Measurements from ENCODE around the gene COL5A1.
"Not testable (repeated sequence)": the region's sequence is repeated elsewhere in the genome, so short reads cannot be mapped to it uniquely, and the experiment has no call there.

COL5A1 gene

DNA sequence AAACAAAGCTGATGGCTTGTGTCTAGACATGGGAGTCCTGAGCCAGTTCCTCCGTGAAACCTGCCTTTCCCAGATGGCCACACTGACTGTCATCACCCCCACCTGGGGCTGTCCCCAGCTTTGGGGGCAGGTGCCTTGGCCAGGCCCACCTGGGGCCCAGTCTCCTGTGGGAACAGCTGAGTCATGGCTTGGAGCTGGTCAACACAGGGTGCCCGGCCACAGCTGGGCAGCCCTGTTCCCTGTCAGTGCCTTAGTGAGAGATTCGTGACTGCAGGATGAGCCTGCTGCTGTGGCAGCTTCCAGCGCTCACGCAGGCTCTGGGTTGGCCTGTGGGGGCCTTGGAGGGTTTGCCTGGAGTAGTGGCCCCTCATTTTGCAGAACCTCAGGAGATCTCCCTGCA lies 56.5 kb downstream of the COL5A1 start:
- DNase-seq (ENCODE audit: extremely low read depth, low read depth): no peak
- TF ChIP-seq, protein P1, sequence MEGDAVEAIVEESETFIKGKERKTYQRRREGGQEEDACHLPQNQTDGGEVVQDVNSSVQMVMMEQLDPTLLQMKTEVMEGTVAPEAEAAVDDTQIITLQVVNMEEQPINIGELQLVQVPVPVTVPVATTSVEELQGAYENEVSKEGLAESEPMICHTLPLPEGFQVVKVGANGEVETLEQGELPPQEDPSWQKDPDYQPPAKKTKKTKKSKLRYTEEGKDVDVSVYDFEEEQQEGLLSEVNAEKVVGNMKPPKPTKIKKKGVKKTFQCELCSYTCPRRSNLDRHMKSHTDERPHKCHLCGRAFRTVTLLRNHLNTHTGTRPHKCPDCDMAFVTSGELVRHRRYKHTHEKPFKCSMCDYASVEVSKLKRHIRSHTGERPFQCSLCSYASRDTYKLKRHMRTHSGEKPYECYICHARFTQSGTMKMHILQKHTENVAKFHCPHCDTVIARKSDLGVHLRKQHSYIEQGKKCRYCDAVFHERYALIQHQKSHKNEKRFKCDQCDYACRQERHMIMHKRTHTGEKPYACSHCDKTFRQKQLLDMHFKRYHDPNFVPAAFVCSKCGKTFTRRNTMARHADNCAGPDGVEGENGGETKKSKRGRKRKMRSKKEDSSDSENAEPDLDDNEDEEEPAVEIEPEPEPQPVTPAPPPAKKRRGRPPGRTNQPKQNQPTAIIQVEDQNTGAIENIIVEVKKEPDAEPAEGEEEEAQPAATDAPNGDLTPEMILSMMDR (IDR thresholded peaks at IDR 0.05; ENCODE audit: low read depth, low read length): no peak

DNA sequence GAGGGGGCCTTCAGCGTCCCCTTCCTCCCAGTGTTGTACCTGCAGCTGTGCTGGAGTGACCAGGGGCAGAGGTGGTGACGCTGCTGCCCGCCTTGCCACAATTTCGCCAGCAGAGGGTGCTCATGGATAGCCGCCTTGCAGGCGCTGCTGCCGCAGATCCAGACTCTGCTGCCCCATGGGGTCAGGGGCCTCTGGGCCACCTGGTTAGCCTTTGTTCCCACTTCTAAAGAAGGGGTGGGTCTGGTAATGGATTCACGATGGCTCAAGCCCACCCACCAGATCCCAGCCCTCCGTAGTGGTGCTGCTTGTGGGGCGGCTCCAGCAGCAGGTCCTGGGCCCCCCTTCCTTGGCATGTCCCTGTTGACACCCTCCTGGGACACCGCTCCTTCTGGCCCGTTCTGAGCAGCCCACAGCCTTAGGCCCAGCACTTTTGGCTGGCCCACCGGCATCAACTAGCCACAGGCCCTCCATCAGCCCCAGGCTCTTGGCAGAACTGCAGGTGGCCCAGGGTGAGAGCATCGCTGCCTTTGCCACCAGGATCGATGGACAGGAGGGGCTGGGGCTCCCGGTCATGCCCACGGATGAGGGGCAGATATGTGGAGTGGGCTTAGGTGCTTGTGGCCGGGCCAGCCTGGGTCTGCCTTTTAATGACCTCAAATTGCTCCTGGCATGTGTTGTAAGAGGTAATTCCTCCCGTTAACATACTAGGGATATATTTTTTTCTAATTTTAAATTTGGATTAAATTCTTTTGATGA lies 57.2 kb downstream of the COL5A1 start:
- DNase-seq (ENCODE audit: extremely low read depth, low read depth): no peak
- TF ChIP-seq, protein P1 (IDR thresholded peaks at IDR 0.05; ENCODE audit: low read depth, low read length): peak; percentile 76

DNA sequence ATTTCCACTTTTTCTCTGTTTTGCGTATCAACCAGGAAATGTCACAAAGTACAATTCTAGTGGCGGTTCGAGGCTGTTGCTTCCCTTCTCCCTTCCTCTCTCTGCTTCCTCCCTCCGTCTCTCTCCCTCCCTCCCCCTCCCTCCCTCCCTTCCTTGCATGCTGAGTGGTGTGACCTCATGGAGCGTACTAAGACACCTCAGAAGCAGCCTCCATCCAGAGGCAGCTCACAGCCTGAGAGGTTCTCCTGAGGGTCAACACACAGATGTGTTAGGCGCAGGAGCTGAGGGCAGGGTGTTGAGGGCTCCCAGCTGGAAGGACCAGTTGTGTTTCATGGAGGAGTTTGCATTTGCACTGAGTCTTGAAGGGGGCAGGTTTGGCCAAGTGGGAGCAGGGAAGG lies 57.7 kb downstream of the COL5A1 start:
- no peak for DNase-seq (ENCODE audit: extremely low read depth, low read depth)
- TF ChIP-seq, protein P1 (IDR thresholded peaks at IDR 0.05; ENCODE audit: low read depth, low read length): no peak

DNA sequence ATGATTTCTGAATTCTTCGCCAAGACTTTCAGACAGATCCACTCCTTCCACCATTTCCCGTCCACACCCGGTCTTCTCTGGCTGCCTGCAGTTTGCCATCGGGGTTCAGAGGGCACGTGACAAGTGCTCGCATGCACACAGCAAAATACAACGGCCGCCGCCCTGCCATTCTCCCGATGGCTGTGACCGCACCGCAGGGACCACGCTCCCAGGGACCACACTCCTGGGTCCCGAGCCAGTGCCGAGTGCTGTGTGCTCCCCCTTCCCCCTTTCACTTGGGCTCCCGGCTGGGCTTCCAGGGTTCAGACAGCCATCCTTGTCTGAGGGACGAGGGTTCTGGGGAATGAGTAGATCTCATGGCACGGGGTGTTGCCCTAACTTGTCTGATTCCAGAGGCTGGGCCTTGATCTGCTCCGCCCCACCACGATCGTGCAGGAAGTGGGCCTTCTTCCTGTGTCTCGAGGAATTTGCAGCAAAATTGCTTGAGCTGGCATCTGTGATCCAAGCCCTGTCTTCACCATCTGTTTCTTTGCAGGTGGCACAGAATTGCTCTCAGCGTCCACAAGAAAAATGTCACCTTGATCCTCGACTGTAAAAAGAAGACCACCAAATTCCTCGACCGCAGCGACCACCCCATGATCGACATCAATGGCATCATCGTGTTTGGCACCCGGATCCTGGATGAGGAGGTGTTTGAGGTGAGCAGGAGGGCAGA lies 59.2 kb downstream of the COL5A1 start:
- TF ChIP-seq, protein P1 (IDR thresholded peaks at IDR 0.05; ENCODE audit: low read depth, low read length): no peak
- DNase-seq (ENCODE audit: extremely low read depth, low read depth): no peak

DNA sequence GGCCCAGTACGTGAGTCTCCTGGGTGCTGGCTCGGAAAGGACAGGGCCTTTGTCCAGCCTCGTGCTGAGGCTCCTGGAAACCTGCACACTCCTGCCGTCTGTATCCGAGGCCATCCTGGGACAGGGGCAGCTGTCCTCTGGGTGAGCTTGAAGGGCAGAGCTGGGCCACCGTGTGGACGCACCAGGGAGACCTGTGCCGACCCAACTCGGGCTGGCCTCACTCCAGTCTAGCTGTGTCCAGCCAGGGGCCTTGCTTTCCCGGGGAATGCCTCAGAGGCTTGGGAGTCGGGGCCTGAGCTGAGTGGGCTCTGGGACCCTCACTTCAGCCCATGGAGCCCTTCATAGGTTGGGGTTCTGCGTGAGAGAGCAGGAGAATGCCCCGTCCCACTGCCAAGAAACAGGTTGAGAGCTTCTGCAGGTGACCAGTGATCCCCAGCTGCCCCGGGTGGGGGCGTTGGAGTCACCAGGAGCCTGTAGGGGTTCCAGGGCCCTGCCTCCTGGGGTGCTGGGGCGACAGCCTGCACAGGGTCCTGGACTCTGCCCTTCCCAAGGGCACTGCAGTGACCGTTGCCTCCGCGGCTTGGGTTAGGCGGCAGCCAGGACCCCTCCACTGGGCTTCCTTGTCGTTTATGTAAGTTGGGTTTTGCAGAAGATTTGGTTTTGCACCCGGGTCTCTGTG lies 60.1 kb downstream of the COL5A1 start:
- DNase-seq (ENCODE audit: extremely low read depth, low read depth): no peak
- TF ChIP-seq, protein P1 (IDR thresholded peaks at IDR 0.05; ENCODE audit: low read depth, low read length): no peak

DNA sequence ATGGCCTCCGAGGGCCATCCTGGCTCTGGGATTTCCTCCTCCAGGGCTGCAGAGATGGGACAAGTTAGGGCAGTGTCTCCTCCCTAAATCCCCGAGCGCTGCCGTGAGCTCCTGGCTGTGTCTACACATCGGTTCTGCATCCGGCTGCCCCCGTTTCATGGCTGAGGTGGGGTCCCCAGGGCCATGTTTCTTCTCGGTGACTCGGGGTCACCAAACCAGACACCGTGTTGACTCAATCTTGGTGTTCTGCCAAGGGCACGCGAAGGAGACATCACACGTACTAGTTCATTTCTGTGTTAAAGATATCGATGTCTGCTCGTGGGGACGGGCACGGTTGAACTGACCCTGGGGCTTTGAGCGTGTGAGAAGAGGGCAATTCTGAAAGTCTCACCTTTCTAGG lies 60.7 kb downstream of the COL5A1 start:
- no peak for DNase-seq (ENCODE audit: extremely low read depth, low read depth)

DNA sequence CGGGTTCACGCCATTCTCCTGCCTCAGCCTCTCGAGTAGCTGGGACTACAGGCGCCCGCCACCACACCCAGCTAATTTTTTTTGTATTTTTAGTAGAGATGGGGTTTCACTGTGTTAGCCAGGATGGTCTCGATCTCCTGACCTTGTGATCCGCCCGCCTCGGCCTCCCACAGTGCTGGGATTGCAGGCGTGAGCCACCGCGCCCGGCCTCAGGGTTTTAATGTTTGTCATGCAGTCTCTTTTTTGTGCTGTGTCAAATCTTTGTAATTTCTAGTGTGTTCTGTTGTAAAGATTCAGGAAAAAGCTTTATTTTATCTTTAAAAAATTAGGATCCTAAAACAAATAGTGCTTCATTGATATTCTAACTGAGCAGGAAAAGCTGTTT lies 62.1 kb downstream of the COL5A1 start:
- DNase-seq (ENCODE audit: extremely low read depth, low read depth): not testable (repeated sequence)

More for the DNA sequence above, 60.7 kb downstream of the COL5A1 start:
- TF ChIP-seq, protein P1 (IDR thresholded peaks at IDR 0.05; ENCODE audit: low read depth, low read length): no peak

Measured in AG09319 (cell line).